HG02678 (cell line): ENCODE results near the gene CYP46A1.

Source experiments
- ATAC-seq: cut with Tn5 transposase; IDR thresholded peaks from one replicate; pipeline ENCODE4 v1.9.1; 2021; ENCODE audit warnings: mild to moderate bottlenecking, moderate library complexity; ENCODE audit not compliant: unreplicated experiment

The CYP46A1 gene

GRCh38 chr14:99727096-99727870 is 43.2 kb downstream of the CYP46A1 start:
- no peak for ATAC-seq

- no peak for ATAC-seq
These were observed 44.3 kb downstream of the CYP46A1 start for GRCh38 chr14:99728231-99728920.

- ATAC-seq = no peak
These were observed 44.9 kb downstream of the CYP46A1 start for GRCh38 chr14:99728981-99729451.

GRCh38 chr14:99729991-99730875 is 46.1 kb downstream of the CYP46A1 start:
- peak; percentile 72 for ATAC-seq

- no peak for ATAC-seq
These were observed 46.9 kb downstream of the CYP46A1 start for GRCh38 chr14:99730876-99731546.

DNA sequence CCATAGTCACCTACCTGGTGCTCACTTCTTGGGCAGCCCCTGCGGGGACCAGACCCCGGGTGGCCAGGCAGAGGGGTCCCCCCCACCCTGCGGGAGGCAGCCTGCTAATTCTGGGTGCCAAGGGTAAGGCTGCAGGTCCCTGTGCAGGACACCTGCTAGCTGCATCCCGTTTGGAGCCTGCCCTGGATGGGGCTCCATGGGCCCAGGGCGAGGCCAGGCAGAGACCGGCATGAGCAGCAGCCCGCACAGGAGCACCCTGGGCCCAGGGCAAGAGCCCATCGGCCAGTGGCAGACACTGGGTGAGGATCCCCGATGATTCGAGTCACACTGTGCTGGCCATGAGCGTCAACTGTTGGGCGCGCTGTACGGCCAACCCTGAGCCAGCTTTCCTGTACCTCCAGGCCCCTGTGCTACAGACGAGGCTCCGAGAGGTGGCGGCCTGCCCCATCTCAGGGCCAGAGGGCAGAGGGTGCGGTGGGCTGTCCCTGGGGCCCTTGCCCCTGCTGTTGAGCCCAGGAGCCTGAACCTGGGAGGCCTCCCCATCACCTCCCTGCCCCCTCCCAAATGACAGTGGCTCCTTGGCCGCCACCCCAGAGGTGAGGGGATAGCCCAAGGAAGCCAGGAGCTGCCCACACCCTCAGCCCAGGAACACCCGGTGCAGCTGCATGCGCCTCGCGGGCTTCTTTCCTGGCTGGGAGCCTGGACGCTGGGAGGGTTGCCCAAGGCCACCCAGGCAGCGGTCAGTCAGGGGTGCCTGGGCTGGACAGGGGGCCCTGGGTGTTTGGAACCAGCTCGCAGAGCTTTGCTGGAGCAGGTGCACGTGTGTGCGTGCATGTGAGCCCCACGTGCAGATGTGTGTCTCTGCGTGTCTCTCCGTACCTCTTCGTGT is 47.7 kb downstream of the CYP46A1 start:
- ATAC-seq = no peak

DNA sequence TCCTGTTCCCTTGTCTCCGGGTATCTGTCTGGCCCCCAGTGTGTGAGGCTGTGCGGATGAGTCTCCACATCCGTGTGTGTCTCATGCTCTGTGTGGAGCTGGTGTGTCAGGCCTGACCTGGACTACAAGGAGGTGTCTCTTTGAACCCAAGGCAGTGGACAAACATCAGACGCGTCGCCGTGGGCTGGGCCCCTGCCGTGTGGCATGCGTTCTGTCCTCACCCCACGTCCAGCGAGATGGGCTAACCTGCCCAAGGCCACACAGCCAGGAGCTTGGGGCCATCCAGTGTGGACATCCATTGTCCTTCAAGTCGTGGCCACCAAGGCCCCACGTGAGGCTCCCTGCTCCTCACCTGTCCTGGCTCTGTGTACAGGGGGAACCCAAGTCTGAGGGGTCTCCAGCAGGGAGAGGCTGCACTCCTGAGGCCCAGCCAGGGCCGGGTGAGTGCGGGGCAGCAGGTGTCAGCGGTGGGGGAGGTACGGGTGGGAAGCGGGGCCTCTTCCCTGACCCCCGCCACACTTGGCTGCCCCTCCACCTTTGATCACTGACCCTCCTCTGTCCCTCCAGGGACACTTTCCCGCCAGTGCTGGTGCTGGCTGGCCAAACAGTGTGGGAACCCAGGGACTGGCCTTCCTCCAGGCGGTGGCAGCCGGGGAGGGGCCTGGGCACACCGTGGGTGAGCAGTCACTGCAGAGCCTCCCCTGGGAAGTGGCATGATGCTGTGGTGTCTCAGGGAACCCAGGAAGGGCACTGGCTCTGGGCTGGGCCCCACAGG is 48.5 kb downstream of the CYP46A1 start:
- no peak for ATAC-seq

- ATAC-seq = no peak
These were observed 49.1 kb downstream of the CYP46A1 start for GRCh38 chr14:99733211-99733539.

- no peak for ATAC-seq
These were observed 49.7 kb downstream of the CYP46A1 start for GRCh38 chr14:99733540-99734405.

DNA sequence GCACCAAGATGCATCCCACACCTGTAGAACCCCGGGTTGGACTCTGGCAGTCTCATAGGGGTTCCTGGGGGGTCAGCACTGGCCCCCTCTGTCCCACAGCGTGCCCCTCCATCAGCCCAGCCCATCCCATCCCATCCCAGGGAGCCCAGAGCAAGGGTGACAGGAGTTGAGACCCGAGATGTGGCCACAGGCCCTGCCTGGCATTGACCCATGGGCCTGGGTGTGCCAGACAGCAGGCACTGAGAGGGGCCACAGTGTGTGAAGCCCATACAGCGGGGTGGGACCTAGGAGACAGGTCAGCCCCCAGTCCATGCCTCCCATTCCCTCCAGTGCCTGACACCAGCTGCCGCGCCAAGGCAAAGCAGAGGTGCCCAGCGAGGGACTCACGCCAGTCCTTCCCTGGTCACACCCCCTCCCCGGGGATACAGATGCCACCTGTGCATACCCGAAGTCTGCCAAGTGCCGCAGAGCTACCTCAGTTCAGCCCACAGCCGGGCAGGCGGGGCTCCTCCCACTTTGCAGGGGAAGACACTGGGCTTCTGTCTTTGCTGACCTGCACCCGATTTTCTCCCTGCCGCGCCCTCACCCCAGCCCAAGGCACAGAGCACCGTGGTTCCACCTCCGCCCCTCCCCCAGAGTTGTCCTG is 50.4 kb downstream of the CYP46A1 start:
- no peak for ATAC-seq

DNA sequence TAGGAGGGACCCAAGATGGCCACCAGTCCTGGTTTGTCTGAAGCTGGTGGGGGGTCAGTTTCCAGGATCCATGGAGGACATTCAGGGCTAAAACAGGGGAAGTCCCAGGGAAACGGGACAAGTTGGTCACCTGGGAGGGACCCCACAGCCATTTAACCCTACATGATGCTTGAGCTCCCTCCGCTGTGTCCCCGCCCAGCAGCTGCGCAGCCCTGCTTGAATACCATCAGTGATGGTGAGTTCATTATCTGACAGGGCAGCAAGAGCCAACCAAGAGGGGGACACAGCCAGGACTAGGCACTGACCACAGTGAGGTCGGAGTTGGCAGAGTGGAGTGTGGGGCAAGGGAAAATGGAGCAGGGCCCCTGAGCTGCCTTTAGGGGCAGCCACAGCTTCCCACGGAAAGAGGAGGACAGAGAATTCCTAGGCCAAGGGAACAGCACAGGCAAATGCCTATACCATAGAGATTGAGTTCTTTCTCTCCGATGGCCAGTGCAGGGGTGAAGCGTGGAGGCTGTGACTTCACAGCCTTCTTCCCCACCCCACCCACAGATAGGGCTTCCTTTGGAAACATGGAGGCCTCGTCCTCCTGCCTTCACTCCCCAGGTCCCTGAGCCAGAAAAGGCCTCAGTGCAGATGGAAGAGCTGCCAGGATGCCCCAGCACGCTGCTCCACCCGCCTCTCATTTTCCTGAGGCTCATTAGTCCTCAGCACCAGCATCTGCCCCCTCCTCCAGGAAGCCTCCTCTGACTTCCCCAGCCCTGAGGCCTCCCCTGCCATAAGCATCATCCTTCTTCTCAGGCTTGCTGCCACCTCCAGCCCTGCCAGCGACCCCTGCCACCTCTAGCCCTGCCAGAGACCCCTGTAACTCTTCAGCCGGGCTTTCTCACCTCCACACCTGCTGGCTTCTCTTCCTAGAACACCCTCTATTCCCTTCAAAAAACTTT is 51.4 kb downstream of the CYP46A1 start:
- ATAC-seq = no peak

DNA sequence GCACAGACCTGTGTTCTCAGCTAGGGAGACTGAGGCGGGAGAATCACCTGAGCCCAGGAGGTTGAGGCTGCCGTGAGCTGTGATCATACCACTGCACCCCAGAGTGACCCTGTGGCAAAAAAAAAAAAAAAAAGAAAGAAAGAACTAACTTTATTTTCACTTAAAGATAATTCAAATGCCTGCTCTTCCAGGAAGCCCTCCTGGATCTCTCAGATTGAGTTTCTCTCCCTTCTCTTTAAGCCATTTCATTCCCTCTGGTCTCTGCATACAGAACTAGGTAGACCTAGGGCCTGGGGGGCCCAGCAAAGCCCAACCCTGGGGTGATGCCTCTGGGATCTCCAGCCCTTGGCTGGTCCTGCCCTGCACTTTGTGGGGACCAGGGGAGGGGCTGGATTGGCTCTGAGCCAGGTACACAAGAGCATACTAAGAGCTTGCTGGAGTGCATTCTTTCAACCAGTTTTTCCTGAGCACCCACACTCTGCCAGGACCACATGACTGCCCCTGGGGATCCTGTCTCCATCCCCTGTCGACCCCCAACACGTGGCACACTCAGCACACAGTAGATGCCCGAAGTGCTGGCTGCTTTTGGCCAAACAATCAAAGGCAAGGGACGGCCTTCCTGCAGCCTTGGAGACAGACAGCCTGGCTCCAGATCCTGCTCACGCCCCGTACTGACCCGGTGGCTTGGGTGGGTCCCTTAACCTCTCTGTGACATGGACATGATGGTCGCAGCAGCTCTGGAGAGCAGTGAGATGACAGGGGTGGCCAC is 52.7 kb downstream of the CYP46A1 start:
- ATAC-seq = no peak

- ATAC-seq = no peak
These were observed 53.4 kb downstream of the CYP46A1 start for GRCh38 chr14:99737451-99737951.

GRCh38 chr14:99737956-99738667 is 54.0 kb downstream of the CYP46A1 start:
- no peak for ATAC-seq

DNA sequence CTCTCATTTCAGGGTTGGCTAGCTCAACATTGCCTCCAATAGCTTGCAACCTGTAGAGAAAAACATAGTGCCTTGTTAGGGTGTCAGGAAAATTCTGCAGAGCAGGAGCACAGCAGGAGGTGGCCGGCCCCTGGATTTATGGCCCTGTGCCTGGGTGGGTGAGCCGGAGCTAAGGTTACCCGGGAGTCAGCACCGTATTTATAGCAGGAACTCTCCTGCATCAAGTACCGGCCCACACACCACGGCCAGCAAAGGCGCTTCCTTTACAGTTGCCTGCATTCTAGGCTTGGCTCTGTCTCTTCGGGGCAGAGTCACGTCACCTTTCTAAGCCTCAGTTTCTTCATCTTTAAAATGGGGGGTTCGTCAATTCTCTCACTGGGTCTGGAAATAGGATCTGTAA is 56.3 kb downstream of the CYP46A1 start:
- no peak for ATAC-seq
